GM12878 (cell line): ENCODE data around the gene SLC25A39. TPM values are rescaled to one million over a fixed set of nuclear protein-coding genes. Genes with fewer than 3 reads are reported as not detected.
A peak's percentile ranks its signal among the peaks of the same experiment; 100 is the strongest.

Source experiments
- ATAC-seq: fragments of 200-7000 bp; cut with Tn5 transposase; 3 replicates; pipeline ENCODE4 v1.9.1; 2020; ENCODE audit warnings: mild to moderate bottlenecking, moderate library complexity
- BruUV-seq: library from RNA; stranded (reverse); fragments of 400-500 nt; replicated peaks from 2 replicates; lab custom pipeline; 2021; lab: Mats Ljungman, UMichigan
- CTCF ChIA-PET: fragments of 300-600 bp; sonication (Branson Sonifier 250); formaldehyde crosslinking; extraction: SDS; loops from one replicate; lab custom pipeline; 2021; ENCODE audit warnings: inconsistent platforms; lab: Yijun Ruan, JAX
- POLR2A ChIA-PET: fragments of 350-600 bp; formaldehyde crosslinking; extraction: SDS; loops from one replicate; lab custom pipeline; 2021; ENCODE audit warnings: inconsistent platforms; lab: Charles Lee
- RAD21 ChIA-PET: fragments of 300-600 bp; sonication (Branson Sonifier 250); formaldehyde crosslinking; loops from one replicate; lab custom pipeline; 2023; ENCODE audit warnings: antibody characterized with exemption; ENCODE audit not compliant: unreplicated experiment; lab: Charles Lee
- SMC1A ChIA-PET: fragments of 300-600 bp; sonication (Branson Sonifier 250); formaldehyde crosslinking; loops from one replicate; lab custom pipeline; 2023; ENCODE audit not compliant: unreplicated experiment, uncharacterized antibody; lab: Charles Lee
- DNase-seq: peaks from one replicate; pipeline ENCODE4 v3.0.0-alpha.2; 2011; ENCODE audit warnings: low read depth, low spot score
- FAIRE-seq: peaks from 3 replicates; lab custom pipeline; 2011; peaks lifted over from hg19 to GRCh38; lab: Jason Lieb, UNC
- H2AFZ ChIP-seq: 2 replicates; pipeline ENCODE4 v1.6.0; 2011; ENCODE audit warnings: low read depth, low read length, control low read depth; ENCODE audit not compliant: control insufficient read depth
- H3K27ac ChIP-seq: 2 replicates; pipeline ENCODE4 v1.5.1; 2011; ENCODE audit warnings: control low read depth; ENCODE audit not compliant: control insufficient read depth, insufficient read depth
- H3K27me3 ChIP-seq, 2 experiments: replicated peaks in 1 of 2; 2 replicates each; pipeline versions ENCODE4 v1.6.0 to v1.6.1; 2011; ENCODE audit warnings: low read length in 1 of 2; ENCODE audit not compliant: control insufficient read depth in 2 of 2, insufficient read depth in 2 of 2
- H3K36me3 ChIP-seq, 2 experiments: 2 replicates each; pipeline ENCODE4 v1.5.1; 2011; ENCODE audit warnings: low read length in 1 of 2; ENCODE audit not compliant: control insufficient read depth in 2 of 2, insufficient read depth in 2 of 2
- H3K4me1 ChIP-seq: 2 replicates; pipeline ENCODE4 v1.6.1; 2011; ENCODE audit warnings: mild to moderate bottlenecking, low read length, moderate library complexity, mixed read lengths; ENCODE audit not compliant: control insufficient read depth, insufficient read depth
- H3K4me2 ChIP-seq: 2 replicates; pipeline ENCODE4 v1.6.0; 2011; ENCODE audit warnings: control low read depth; ENCODE audit not compliant: control insufficient read depth, insufficient read depth
- H3K4me3 ChIP-seq: fragments of 200-600 bp; sonication (generic); 2 replicates; pipeline ENCODE4 v1.5.1; 2016
- H3K79me2 ChIP-seq: 2 replicates; pipeline ENCODE4 v1.6.0; 2011; ENCODE audit warnings: low read length; ENCODE audit not compliant: control insufficient read depth, insufficient read depth
- H3K9ac ChIP-seq: 2 replicates; pipeline ENCODE4 v1.8.0; 2011; ENCODE audit warnings: low read length, control low read depth, mixed read lengths; ENCODE audit not compliant: control insufficient read depth, insufficient read depth
- H3K9me3 ChIP-seq: replicated peaks from 3 replicates; pipeline ENCODE4 v1.5.1; 2011; ENCODE audit warnings: mild to moderate bottlenecking, low read length; ENCODE audit not compliant: control insufficient read depth, insufficient read depth
- H4K20me1 ChIP-seq: 2 replicates; pipeline ENCODE4 v1.6.0; 2011; ENCODE audit not compliant: control insufficient read depth, insufficient read depth
- BCL11A ChIP-seq: IDR thresholded peaks from 2 replicates; pipeline ENCODE4 v1.6.1; 2011; ENCODE audit warnings: low read depth, low read length
- CEBPB ChIP-seq, 2 experiments: fragments of 150-350 bp in 1 of 2; IDR thresholded peaks; 2 replicates each; pipeline ENCODE4 v1.6.1; 2012 to 2014; ENCODE audit warnings: low read depth in 2 of 2, low read length in 2 of 2, borderline replicate concordance in 1 of 2, inconsistent platforms in 1 of 2
- E2F4 ChIP-seq: IDR thresholded peaks from 2 replicates; pipeline ENCODE4 v1.6.1; 2012; ENCODE audit warnings: low read depth, low read length, improper control_type of control experiment
- GABPA ChIP-seq: IDR thresholded peaks from 2 replicates; pipeline ENCODE4 v1.6.1; 2014; ENCODE audit warnings: antibody characterized with exemption, low read depth, mild to moderate bottlenecking, inconsistent platforms
- HDAC2 ChIP-seq: fragments of 200-600 bp; sonication (generic); IDR thresholded peaks from 2 replicates; pipeline ENCODE4 v1.6.1; 2017
- IRF5 ChIP-seq: fragments of 450-650 bp; IDR thresholded peaks from 2 replicates; pipeline ENCODE4 v1.6.1; 2017; ENCODE audit warnings: borderline replicate concordance
- MLLT1 ChIP-seq: fragments of 450-650 bp; IDR thresholded peaks from 2 replicates; pipeline ENCODE4 v1.6.1; 2016; ENCODE audit warnings: mild to moderate bottlenecking
- POLR2A ChIP-seq: IDR thresholded peaks from 2 replicates; pipeline ENCODE4 v1.6.1; 2011; ENCODE audit warnings: low read depth, mild to moderate bottlenecking, low read length
- PRDM15 ChIP-seq: fragments of 450-650 bp; formaldehyde crosslinking; IDR thresholded peaks from 2 replicates; pipeline ENCODE4 v1.4.0; 2020; ENCODE audit warnings: mild to moderate bottlenecking, moderate library complexity
- ZBTB40 ChIP-seq: fragments of 450-650 bp; IDR thresholded peaks from 2 replicates; pipeline ENCODE4 v1.6.1; 2016; ENCODE audit warnings: mild to moderate bottlenecking, moderate library complexity, borderline replicate concordance
- WGBS: methylation state at CpG from one replicate; pipeline ENCODE4 v1.1.6; 2016; ENCODE audit warnings: low lambda C conversion rate; ENCODE audit not compliant: insufficient replicate concordance, insufficient coverage; ENCODE audit errors: missing lambda C conversion rate; 5-methylcytosine and 5-hydroxymethylcytosine counted together
- in situ Hi-C: fragments of 300-500 bp; cut with MboI; formaldehyde crosslinking; loops from 9 replicates; pipeline ENCODE4 v1.14.3; 2018; ENCODE audit warnings: mixed read lengths
- intact Hi-C: fragments of 100-400 bp; cut with micrococcal nuclease; formaldehyde crosslinking; loops from one replicate; pipeline ENCODE4 v1.14.2; 2022; ENCODE audit not compliant: unreplicated experiment
- polyA plus RNA-seq, 11 experiments: library from polyadenylated mRNA; depleted of rRNA in 4 of 11; unstranded in 6 of 11; stranded (reverse) in 5 of 11; fragments of >200 nt; fragmentation: Nextera tagmentation in 4 of 11; fragmentation: Illumina TruSeq in 1 of 11; extraction: Ambion mirVana in 4 of 11; extraction: Trizol in 1 of 11; gene quantifications; 1 replicate in 1 of 11; 2 replicates in 10 of 11; pipeline versions ENCODE4 v1.2.1 to v1.2.3, GENCODE V29; 2011 to 2016; ENCODE audit warnings: inconsistent platforms in 2 of 11, missing spikeins in 2 of 11, low read depth in 1 of 11
- total RNA-seq, 4 experiments: library from RNA; depleted of rRNA in 3 of 4; stranded (reverse); fragments of >200 nt in 3 of 4; fragmentation: Illumina TruSeq in 1 of 4; extraction: Trizol in 1 of 4; gene quantifications; 2 replicates each; pipeline versions ENCODE4 v1.2.1 to v1.2.3, GENCODE V29; 2013 to 2021

Gene SLC25A39
- total and polyA plus RNA-seq, 10 of the 15 experiments (the other 5 are each of a cell fraction or from before 2014, with no cell fraction given): 3.5 to 270 (median 150) TPM

- Histone ChIP-seq H3K9me3 (no peaks in the 10 kb centered on the region), H3K27me3 (no peaks in the 10 kb centered on the region), H3K9ac (peak overlapping the region; percentile 65), H3K36me3 (peaks cover 2 to 3% of the 10 kb centered on the region in 2 experiments; a peak in 2 of 4 replicates), H3K79me2 (peaks cover 26% of the 10 kb centered on the region), H4K20me1 (no peaks in the 10 kb centered on the region), H2AFZ (peak overlapping the region; percentile 54), H3K4me3 (peak overlapping the region; percentile 60; the same call in 1 of the 2 replicates), H3K27ac (peak overlapping the region; percentile 83), H3K4me2 (peak overlapping the region; percentile 88), H3K4me1 (peaks cover 14% of the 10 kb centered on the region)
- peak; percentile 79 for DNase-seq
- ChIA-PET SMC1A (interaction anchor here (0.7 to 1.2 kb wide), 9 partner anchors 10 to 196 kb away, joined by 3 to 9 read pairs (median 4); partner anchors contain the start of gene GRN), POLR2A (interaction anchor here (0.5 to 1.6 kb wide), 14 partner anchors 10 to 213 kb away, joined by 3 to 11 read pairs (median 4); partner anchors contain the start of genes GRN and TMUB2), CTCF (interaction anchor here (0.6 to 3.8 kb wide), 15 partner anchors 8 to 896 kb away, joined by 3 to 46 read pairs (median 4); partner anchors contain the start of genes GRN, HDAC5 and TMUB2), RAD21 (interaction anchor here (0.5 to 3.6 kb wide), 18 partner anchors 19 to 204 kb away, joined by 3 to 40 read pairs (median 4); partner anchors contain the start of genes GRN, HDAC5, TMUB2 and UBTF)
- 19% methylated on average over 30 of the region's 31 CpGs for WGBS
- intact Hi-C loops: loop anchor here (5.0 kb wide), 1 partner anchor 185 kb away; the partner anchor contains the start of gene HROB
- FAIRE-seq: peak; percentile 68
- in situ Hi-C loops: loop anchor here (5.0 kb wide), 2 partner anchors 125 to 185 kb away; partner anchors contain the start of gene HROB
- BruUV-seq: no TSS peak
- peak; percentile 79 for ATAC-seq
- TF ChIP-seq MLLT1: peak; percentile 93
- TF ChIP-seq POLR2A: no peak; the same call in 1 of the 2 replicates
- no peak for TF ChIP-seq BCL11A
- TF ChIP-seq CEBPB (IDR thresholded peaks at IDR 0.05; ENCODE audit: borderline replicate concordance in 1 of 2, low read depth in 2 of 2, low read length in 2 of 2): no peak
- TF ChIP-seq HDAC2: no peak
- no peak for TF ChIP-seq GABPA
- TF ChIP-seq PRDM15 (CRISPR knock-in tag): no peak
- no peak for TF ChIP-seq IRF5
- no peak for TF ChIP-seq ZBTB40
- no peak for TF ChIP-seq E2F4
These were observed 2.3 kb upstream of the SLC25A39 start for GRCh38 chr17:44326861-44327444.
